Keratinocyte (primary cell): Measurements from ENCODE around the gene IL6R. TPM values are rescaled to one million over a fixed set of nuclear protein-coding genes. Genes with fewer than 3 reads are reported as not detected.

Experiments
- DNase-seq: peaks from one replicate; pipeline ENCODE4 v3.0.0-alpha.2; 2011; ENCODE audit warnings: low read depth, missing footprints, low spot score
- FAIRE-seq: peaks from 2 replicates; lab custom pipeline; 2011; peaks lifted over from hg19 to GRCh38; lab: Jason Lieb, UNC
- H2AFZ ChIP-seq: 2 replicates; pipeline ENCODE4 v1.6.0; 2012; ENCODE audit warnings: low read length, control low read depth, inconsistent platforms; ENCODE audit not compliant: control insufficient read depth
- H3K27ac ChIP-seq: 2 replicates; pipeline ENCODE4 v1.5.1; 2011; ENCODE audit warnings: low read length; ENCODE audit not compliant: control insufficient read depth, insufficient read depth
- H3K27me3 ChIP-seq: 3 replicates; pipeline ENCODE4 v1.6.0; 2011; ENCODE audit warnings: low read length; ENCODE audit not compliant: control insufficient read depth, insufficient read depth; ENCODE audit errors: extremely low read depth
- H3K36me3 ChIP-seq, 2 experiments: 2 replicates in 1 of 2; 3 replicates in 1 of 2; pipeline ENCODE4 v1.5.1; 2011; ENCODE audit warnings: low read length in 2 of 2, mild to moderate bottlenecking in 1 of 2; ENCODE audit not compliant: control insufficient read depth in 2 of 2, insufficient read depth in 2 of 2; ENCODE audit errors: extremely low read depth in 1 of 2
- H3K4me1 ChIP-seq: 3 replicates; pipeline ENCODE4 v1.5.1; 2011; ENCODE audit warnings: low read length; ENCODE audit not compliant: control insufficient read depth, insufficient read depth; ENCODE audit errors: extremely low read depth
- H3K4me2 ChIP-seq: 3 replicates; pipeline ENCODE4 v1.6.0; 2011; ENCODE audit warnings: low read depth, low read length; ENCODE audit not compliant: control insufficient read depth, insufficient read depth; ENCODE audit errors: extremely low read depth
- H3K4me3 ChIP-seq, 3 experiments: fragments of 200-600 bp in 1 of 3; sonication (generic) in 1 of 3; 2 replicates in 2 of 3; 3 replicates in 1 of 3; pipeline ENCODE4 v1.5.1; 2011 to 2016; ENCODE audit warnings: low read length in 3 of 3, mild to moderate bottlenecking in 3 of 3, control low read depth in 2 of 3, inconsistent platforms in 1 of 3, low read depth in 1 of 3, mixed read lengths in 1 of 3, mixed run types in 1 of 3, moderate library complexity in 1 of 3; ENCODE audit not compliant: control insufficient read depth in 2 of 3, insufficient read depth in 2 of 3; ENCODE audit errors: extremely low read depth in 1 of 3
- H3K79me2 ChIP-seq: 2 replicates; pipeline ENCODE4 v1.6.0; 2012; ENCODE audit warnings: low read length; ENCODE audit not compliant: control insufficient read depth, insufficient read depth
- H3K9ac ChIP-seq: 3 replicates; pipeline ENCODE4 v1.6.0; 2011; ENCODE audit warnings: low read length; ENCODE audit not compliant: control insufficient read depth, insufficient read depth; ENCODE audit errors: extremely low read depth
- H3K9me1 ChIP-seq: 3 replicates; pipeline ENCODE4 v1.6.0; 2011; ENCODE audit warnings: low read length; ENCODE audit not compliant: control insufficient read depth, insufficient read depth; ENCODE audit errors: extremely low read depth
- H3K9me3 ChIP-seq: 2 replicates; pipeline ENCODE4 v1.5.1; 2012; ENCODE audit warnings: low read depth, low read length; ENCODE audit not compliant: control insufficient read depth
- H4K20me1 ChIP-seq: 3 replicates; pipeline ENCODE4 v1.6.0; 2011; ENCODE audit warnings: low read length; ENCODE audit not compliant: control insufficient read depth, insufficient read depth; ENCODE audit errors: extremely low read depth
- EZH2 ChIP-seq: IDR thresholded peaks from one replicate; pipeline ENCODE4 v1.6.1; 2012; ENCODE audit warnings: inconsistent platforms, mild to moderate bottlenecking, low read length, moderate library complexity
- dilution Hi-C: fragments of 300-500 bp; cut with MboI; formaldehyde crosslinking; loops from one replicate; pipeline ENCODE4 v1.7.0; 2020; ENCODE audit warnings: low sequenced_read_pairs; ENCODE audit not compliant: extremely low pct_ligation_motif_present
- polyA plus RNA-seq, 5 experiments: library from polyadenylated mRNA; depleted of rRNA in 3 of 5; stranded (reverse) in 3 of 5; stranded (forward) in 1 of 5; unstranded in 1 of 5; fragments of >200 nt; gene quantifications; 1 replicate in 1 of 5; 2 replicates in 3 of 5; 3 replicates in 1 of 5; pipeline versions ENCODE4 v1.2.1 to v1.2.3, GENCODE V29; 2011 to 2012; ENCODE audit warnings: missing spikeins in 2 of 5, low read depth in 1 of 5, low replicate concordance in 1 of 5
- TF ChIP-seq, protein P1 (sequence below), 3 experiments: IDR thresholded peaks in 1 of 3; conservative IDR thresholded peaks in 1 of 3; optimal IDR thresholded peaks in 1 of 3; 2 replicates in 2 of 3; 3 replicates in 1 of 3; pipeline versions ENCODE3 to v1.5.1; 2011; ENCODE audit warnings: low read length in 3 of 3, mild to moderate bottlenecking in 3 of 3, moderate library complexity in 2 of 3, control low read depth in 1 of 3, inconsistent platforms in 1 of 3; ENCODE audit not compliant: insufficient read depth in 2 of 3; ENCODE audit errors: extremely low read depth in 1 of 3

Gene IL6R
- polyA plus RNA-seq, 1 donor (not counting 4 experiments of a cell fraction or from before 2014, with no cell fraction given) = 12.6 TPM

GRCh38 chr1:154422521-154422920 lies 17.4 kb downstream of the IL6R start:
- Histone ChIP-seq H2AFZ (no peak overlapping the region), H3K9ac (peak overlapping the region; percentile 75), H3K27ac (peak overlapping the region; percentile 88), H3K4me3 (peak overlapping the region in 2 of 3 experiments; percentile 3 to 56), H4K20me1 (no peaks in the 10 kb centered on the region), H3K4me2 (peak overlapping the region; percentile 87), H3K79me2 (peaks cover 6% of the 10 kb centered on the region), H3K36me3 (peaks cover 0 to 5% of the 10 kb centered on the region in 2 experiments), H3K4me1 (peaks cover 69% of the 10 kb centered on the region), H3K27me3 (no peaks in the 10 kb centered on the region), H3K9me3 (no peaks in the 10 kb centered on the region), H3K9me1 (peaks cover 6% of the 10 kb centered on the region)
- no peak for DNase-seq
- dilution Hi-C loops = no loop called here
- FAIRE-seq = peak; percentile 82
- TF ChIP-seq, protein P1, sequence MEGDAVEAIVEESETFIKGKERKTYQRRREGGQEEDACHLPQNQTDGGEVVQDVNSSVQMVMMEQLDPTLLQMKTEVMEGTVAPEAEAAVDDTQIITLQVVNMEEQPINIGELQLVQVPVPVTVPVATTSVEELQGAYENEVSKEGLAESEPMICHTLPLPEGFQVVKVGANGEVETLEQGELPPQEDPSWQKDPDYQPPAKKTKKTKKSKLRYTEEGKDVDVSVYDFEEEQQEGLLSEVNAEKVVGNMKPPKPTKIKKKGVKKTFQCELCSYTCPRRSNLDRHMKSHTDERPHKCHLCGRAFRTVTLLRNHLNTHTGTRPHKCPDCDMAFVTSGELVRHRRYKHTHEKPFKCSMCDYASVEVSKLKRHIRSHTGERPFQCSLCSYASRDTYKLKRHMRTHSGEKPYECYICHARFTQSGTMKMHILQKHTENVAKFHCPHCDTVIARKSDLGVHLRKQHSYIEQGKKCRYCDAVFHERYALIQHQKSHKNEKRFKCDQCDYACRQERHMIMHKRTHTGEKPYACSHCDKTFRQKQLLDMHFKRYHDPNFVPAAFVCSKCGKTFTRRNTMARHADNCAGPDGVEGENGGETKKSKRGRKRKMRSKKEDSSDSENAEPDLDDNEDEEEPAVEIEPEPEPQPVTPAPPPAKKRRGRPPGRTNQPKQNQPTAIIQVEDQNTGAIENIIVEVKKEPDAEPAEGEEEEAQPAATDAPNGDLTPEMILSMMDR (optimal IDR thresholded peaks at IDR 0.05 in 1 of 3, IDR thresholded peaks at IDR 0.05 in 1 of 3, conservative IDR thresholded peaks at IDR 0.05 in 1 of 3; ENCODE audit: extremely low read depth in 1 of 3, insufficient read depth in 2 of 3, low read length in 3 of 3) = no peak
- TF ChIP-seq EZH2 = no peak

GRCh38 chr1:154423304-154423987 lies 18.3 kb downstream of the IL6R start:
- no peak for DNase-seq
- Histone ChIP-seq H3K4me1 (peaks cover 68% of the 10 kb centered on the region), H4K20me1 (no peaks in the 10 kb centered on the region), H3K27ac (peak overlapping the region; percentile 88), H3K4me3 (no peak overlapping the region), H3K36me3 (peaks cover 0 to 5% of the 10 kb centered on the region in 2 experiments), H3K9me3 (no peaks in the 10 kb centered on the region), H2AFZ (no peak overlapping the region), H3K4me2 (peak overlapping the region; percentile 56), H3K9me1 (peaks cover 6% of the 10 kb centered on the region), H3K9ac (peak overlapping the region; percentile 75), H3K79me2 (peaks cover 6% of the 10 kb centered on the region), H3K27me3 (no peaks in the 10 kb centered on the region)
- TF ChIP-seq, protein P1 (optimal IDR thresholded peaks at IDR 0.05 in 1 of 3, IDR thresholded peaks at IDR 0.05 in 1 of 3, conservative IDR thresholded peaks at IDR 0.05 in 1 of 3; ENCODE audit: extremely low read depth in 1 of 3, insufficient read depth in 2 of 3, low read length in 3 of 3) = no peak
- TF ChIP-seq EZH2 = no peak
- FAIRE-seq = no peak
- dilution Hi-C loops = no loop called here
